ENCODE results near the gene NDUFB8.

DNA sequence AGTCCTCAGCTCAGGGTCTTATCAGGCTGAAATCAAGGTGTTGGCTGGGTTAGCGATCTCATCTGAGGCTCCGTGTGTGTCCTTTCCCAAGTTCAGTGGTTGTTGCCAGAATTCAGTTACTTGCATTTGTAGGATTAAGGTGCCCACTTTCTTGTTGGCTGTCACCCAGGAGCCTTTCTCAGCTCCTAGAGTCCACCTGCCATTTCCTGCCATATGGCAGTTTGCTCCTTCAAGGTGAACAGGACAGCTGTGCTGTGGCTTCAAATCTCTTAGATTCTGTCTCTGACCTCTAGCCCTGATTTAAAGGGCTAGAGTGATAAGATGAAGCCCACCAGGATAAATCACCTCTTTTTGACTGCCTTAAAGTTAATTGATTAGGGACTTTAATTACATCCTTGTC lies 5.1 kb upstream of the NDUFB8 start:
- no peak for TF ChIP-seq POLR2A (IDR thresholded peaks at IDR 0.05; ENCODE audit: low read depth, low read length)
- TF ChIP-seq, protein P1, sequence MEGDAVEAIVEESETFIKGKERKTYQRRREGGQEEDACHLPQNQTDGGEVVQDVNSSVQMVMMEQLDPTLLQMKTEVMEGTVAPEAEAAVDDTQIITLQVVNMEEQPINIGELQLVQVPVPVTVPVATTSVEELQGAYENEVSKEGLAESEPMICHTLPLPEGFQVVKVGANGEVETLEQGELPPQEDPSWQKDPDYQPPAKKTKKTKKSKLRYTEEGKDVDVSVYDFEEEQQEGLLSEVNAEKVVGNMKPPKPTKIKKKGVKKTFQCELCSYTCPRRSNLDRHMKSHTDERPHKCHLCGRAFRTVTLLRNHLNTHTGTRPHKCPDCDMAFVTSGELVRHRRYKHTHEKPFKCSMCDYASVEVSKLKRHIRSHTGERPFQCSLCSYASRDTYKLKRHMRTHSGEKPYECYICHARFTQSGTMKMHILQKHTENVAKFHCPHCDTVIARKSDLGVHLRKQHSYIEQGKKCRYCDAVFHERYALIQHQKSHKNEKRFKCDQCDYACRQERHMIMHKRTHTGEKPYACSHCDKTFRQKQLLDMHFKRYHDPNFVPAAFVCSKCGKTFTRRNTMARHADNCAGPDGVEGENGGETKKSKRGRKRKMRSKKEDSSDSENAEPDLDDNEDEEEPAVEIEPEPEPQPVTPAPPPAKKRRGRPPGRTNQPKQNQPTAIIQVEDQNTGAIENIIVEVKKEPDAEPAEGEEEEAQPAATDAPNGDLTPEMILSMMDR (conservative IDR thresholded peaks at IDR 0.05; ENCODE audit: low read depth, low read length) = no peak
- TF ChIP-seq RAD21 (IDR thresholded peaks at IDR 0.05; ENCODE audit: low read length) = no peak
- TF ChIP-seq RCOR1 (IDR thresholded peaks at IDR 0.05; ENCODE audit: insufficient replicate concordance, low read length) = no peak
- no peak for TF ChIP-seq BHLHE40 (IDR thresholded peaks at IDR 0.05; ENCODE audit: low read depth, low read length)
- TF ChIP-seq, protein P2, sequence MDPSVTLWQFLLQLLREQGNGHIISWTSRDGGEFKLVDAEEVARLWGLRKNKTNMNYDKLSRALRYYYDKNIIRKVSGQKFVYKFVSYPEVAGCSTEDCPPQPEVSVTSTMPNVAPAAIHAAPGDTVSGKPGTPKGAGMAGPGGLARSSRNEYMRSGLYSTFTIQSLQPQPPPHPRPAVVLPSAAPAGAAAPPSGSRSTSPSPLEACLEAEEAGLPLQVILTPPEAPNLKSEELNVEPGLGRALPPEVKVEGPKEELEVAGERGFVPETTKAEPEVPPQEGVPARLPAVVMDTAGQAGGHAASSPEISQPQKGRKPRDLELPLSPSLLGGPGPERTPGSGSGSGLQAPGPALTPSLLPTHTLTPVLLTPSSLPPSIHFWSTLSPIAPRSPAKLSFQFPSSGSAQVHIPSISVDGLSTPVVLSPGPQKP (IDR thresholded peaks at IDR 0.05; ENCODE audit: borderline replicate concordance, low read depth, low read length) = no peak
- no peak for TF ChIP-seq SMC3 (IDR thresholded peaks at IDR 0.05; ENCODE audit: low read depth, low read length)
- no peak for TF ChIP-seq FOS (IDR thresholded peaks at IDR 0.05; ENCODE audit: low read depth, low read length)
- TF ChIP-seq MXI1 (IDR thresholded peaks at IDR 0.05; ENCODE audit: borderline replicate concordance, low read depth, low read length) = no peak
- TF ChIP-seq MAFK (IDR thresholded peaks at IDR 0.05; ENCODE audit: low read depth, low read length) = no peak
- TF ChIP-seq, protein P3, sequence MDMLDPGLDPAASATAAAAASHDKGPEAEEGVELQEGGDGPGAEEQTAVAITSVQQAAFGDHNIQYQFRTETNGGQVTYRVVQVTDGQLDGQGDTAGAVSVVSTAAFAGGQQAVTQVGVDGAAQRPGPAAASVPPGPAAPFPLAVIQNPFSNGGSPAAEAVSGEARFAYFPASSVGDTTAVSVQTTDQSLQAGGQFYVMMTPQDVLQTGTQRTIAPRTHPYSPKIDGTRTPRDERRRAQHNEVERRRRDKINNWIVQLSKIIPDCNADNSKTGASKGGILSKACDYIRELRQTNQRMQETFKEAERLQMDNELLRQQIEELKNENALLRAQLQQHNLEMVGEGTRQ (IDR thresholded peaks at IDR 0.05; ENCODE audit: low read depth, low read length) = no peak
- TF ChIP-seq CEBPB (IDR thresholded peaks at IDR 0.05; ENCODE audit: low read depth, low read length) = no peak
- TF ChIP-seq CHD1 (IDR thresholded peaks at IDR 0.05; ENCODE audit: low read depth, low read length) = no peak

Measured in IMR-90 (cell line).